Stimulated activated CD8-positive, alpha-beta memory T cell treated with anti-CD3 and anti-CD28 coated beads, Interleukin-15, amount 100 ng/mL, for 24 hours (primary cell): ENCODE data around the gene CYLC2.

ENCODE experiments used
- DNase-seq: peaks from one replicate; pipeline ENCODE4 v3.0.0-alpha.2; 2020; ENCODE audit warnings: low read depth

CYLC2 gene, protein sequence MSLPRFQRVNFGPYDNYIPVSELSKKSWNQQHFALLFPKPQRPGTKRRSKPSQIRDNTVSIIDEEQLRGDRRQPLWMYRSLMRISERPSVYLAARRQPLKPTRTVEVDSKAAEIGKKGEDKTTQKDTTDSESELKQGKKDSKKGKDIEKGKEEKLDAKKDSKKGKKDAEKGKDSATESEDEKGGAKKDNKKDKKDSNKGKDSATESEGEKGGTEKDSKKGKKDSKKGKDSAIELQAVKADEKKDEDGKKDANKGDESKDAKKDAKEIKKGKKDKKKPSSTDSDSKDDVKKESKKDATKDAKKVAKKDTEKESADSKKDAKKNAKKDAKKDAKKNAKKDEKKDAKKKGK

DNA sequence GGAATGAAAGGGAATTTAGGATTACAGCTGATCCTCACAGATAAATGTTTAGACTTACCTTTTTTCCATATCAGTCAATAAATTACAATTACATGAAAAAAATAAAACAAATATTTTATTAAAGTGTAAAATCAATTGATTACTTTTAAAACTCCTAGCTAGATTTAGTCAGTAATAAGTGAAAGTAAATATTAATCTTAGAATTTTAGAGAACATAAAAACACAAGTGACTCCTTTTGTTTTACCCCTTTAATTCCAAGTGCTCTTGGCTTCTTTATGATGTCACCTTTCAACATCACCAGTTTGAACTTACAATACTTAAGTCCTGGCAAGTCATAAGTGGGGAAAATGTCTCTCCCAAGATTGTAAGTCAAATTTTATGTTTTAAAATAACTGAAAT is at the start of gene CYLC2:
TSS of gene CYLC2 (plus strand) at position 301 of the 400 bp plus-strand sequence. CDS start at position 349, 48 bp downstream.
- DNase-seq = no peak

GRCh38 chr9:102950346-102950745 is 44.8 kb upstream of the CYLC2 start:
- DNase-seq = no peak

GRCh38 chr9:102966999-102967398 is 28.1 kb upstream of the CYLC2 start:
- DNase-seq = no peak

DNA sequence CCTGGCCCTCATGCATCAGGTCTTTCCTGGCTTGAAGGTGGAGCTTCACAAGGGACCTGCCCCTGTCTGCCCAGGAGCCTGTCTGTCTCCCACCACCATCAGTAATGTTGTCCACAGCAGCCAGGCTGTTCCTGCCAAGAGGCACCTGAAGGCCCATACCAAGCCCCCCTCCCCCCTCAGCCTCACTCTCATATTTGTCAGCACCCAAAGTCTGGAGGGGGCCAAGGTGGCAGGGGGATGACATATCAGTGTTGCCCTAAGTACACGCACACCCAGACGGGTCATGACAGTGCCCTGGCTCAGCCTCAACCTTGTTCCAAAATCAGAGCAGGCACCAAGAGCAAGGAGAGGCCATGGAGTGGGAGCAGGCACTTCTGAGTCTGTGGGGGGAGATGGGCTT is 27.2 kb upstream of the CYLC2 start:
- no peak for DNase-seq

DNA sequence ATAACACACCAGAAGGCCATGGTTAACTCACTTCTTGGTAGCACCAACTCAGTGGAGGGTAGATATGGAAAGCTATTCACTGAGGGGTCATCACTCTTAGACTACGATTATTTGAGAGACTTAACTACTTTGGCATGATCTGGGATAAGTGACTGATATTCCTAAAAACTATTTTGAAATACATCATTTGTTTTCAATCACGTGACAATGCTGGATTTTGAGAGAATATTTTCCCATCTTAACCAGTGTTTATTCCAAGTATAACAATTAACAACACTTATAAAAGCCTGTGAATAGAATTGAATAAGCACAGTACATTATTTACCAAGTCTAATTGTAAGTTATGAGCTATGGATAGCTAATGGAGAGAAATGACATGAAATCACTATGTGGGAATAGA is 22.4 kb upstream of the CYLC2 start:
- DNase-seq = no peak

GRCh38 chr9:102974530-102974929 is 20.6 kb upstream of the CYLC2 start:
- DNase-seq = no peak

DNA sequence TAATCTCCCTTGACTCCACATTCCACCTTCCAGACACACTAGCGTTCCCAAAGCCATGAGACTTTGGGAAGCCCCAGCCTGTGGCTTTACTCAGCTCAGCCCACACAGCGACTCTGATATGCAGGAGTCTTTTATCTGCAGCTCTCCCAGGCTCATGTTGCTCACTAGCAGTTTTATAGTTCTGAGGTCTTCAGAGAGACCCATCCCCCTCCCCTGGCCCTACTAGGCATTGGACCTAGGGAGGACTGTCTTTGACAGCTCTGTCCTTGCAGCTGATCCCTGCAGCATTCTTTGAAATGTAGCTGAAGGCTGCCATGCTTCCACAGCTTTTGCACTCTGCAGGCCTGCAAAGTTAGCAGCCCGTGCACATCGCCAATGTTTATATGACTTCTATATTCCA is 19.9 kb upstream of the CYLC2 start:
- DNase-seq = no peak

- DNase-seq = no peak
Measured at GRCh38 chr9:102985162-102985895, 9.8 kb upstream of the CYLC2 start.

DNA sequence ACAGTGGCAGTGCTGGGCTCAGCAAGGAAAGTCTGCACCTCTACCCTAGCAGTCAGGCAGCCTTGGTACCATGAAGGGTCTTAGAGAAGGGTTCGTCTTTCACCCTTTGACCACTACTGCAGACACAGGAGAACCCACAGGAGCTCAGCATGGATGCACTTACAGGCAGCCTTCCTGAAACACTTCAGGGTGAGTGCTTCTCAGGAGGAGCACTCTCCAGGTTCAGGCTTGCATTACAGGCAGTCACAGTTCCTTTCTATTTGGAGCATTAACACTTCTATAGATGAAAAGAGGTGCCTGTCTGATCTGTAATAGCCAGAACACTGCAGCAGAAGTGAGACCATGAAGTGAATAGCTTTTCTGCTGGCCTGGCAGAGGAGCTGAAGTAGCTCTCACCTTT is 8.7 kb upstream of the CYLC2 start:
- DNase-seq = no peak

DNA sequence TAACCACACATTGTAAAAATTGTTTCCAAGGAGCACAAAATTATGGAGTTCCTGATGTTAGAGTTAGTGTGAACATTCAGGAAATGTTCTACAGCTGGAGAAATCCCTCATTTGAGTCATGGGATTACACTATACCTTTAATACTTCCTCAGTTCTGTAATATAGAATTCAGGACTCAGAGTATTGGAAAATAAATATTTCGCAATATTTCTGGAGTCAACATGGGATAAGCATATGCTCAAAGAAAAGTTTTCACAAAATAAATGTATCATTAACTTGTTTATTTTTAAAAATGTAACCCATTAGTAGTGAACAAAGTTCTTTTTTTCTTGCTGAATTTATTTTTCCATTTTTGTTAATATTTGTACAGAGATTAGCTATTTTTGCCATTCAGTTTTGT is 8.6 kb downstream of the CYLC2 start:
- DNase-seq = no peak

DNA sequence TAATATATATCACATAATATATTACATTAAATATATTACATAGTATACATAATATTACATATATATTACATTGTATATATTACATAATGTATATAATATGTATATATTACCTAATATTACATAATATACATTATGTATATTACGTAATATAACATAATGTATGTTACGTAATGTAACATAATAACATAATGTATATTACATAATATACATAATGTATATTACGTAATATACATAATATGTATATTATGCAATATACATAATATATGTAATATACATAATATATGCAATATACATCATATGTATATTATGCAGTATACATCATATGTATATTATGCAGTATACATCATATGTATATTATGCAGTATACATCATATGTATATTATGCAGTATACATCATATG is 19.1 kb downstream of the CYLC2 start:
- no peak for DNase-seq

DNA sequence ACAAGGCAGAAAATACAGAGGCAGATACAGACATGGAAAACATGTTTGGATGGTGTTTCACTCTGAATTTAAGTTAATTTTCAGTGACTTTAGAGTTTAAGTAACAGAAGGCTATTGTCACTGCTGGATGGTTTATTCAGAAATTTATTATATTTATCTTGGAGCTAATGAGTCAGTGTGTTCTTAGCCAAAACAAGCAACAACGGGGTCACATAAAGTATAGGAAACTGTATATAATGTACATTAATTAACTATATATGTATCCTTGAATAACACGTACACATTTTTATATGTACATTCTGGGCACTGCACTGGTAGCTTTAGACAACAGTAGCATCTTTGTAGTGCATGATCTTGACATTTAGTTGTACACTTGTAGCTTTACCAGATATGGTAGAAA is 30.7 kb downstream of the CYLC2 start:
- no peak for DNase-seq

- DNase-seq = no peak
Measured at GRCh38 chr9:103037508-103038477, 42.7 kb downstream of the CYLC2 start.

- DNase-seq = no peak
Measured at GRCh38 chr9:103041961-103042360, 46.8 kb downstream of the CYLC2 start.
